Colonic mucosa (tissue), 4 donors: ENCODE results near the gene FNDC3B. TPM values are rescaled to one million over a fixed set of nuclear protein-coding genes. Genes with fewer than 3 reads are reported as not detected.

Experiments
- DNase-seq: peaks from one replicate; pipeline ENCODE4 v3.0.0-alpha.2; 2020
- H3K27ac ChIP-seq: fragments of 200-600 bp; one replicate; pipeline ENCODE4 v1.8.0; 2021
- H3K27me3 ChIP-seq: fragments of 200-600 bp; one replicate; pipeline ENCODE4 v1.8.0; 2021
- H3K36me3 ChIP-seq: fragments of 200-600 bp; one replicate; pipeline ENCODE4 v1.8.0; 2021
- H3K4me1 ChIP-seq: fragments of 200-600 bp; one replicate; pipeline ENCODE4 v1.8.0; 2021; ENCODE audit warnings: mild to moderate bottlenecking
- H3K4me3 ChIP-seq: fragments of 200-600 bp; one replicate; pipeline ENCODE4 v1.8.0; 2021
- H3K9ac ChIP-seq, 2 donors: one replicate each; pipeline ENCODE4 v1.7.0; 2013; ENCODE audit warnings: control low read depth in 2 of 2, low read depth in 2 of 2, low read length in 2 of 2
- H3K9me3 ChIP-seq: fragments of 200-600 bp; one replicate; pipeline ENCODE4 v1.8.0; 2021
- intact Hi-C: fragments of 100-400 bp; cut with DNase I; formaldehyde crosslinking; loops from one replicate; pipeline ENCODE4 v1.14.1; 2022
- total RNA-seq, 2 donors: library from RNA; stranded (reverse); fragmentation: NEBNext Ultra II Directional in 1 of 2; extraction: Animal tissue kit (Norgen Biotek cat#: 25700) in 1 of 2; gene quantifications; one replicate each; pipeline ENCODE4 v1.2.1, GENCODE V29; 2021
- TF ChIP-seq, protein P1 (sequence below): fragments of 200-600 bp; IDR thresholded peaks from one replicate; pipeline ENCODE4 v1.8.0; 2022; ENCODE audit warnings: antibody characterized with exemption, mild to moderate bottlenecking
- donor health status: healthy.
- donor health status: DM: no; HTN: no; CAD: no.
- donor health status: DM: no; HTN: no; CAD: no.

FNDC3B gene
- total RNA-seq, 2 donors from 2014 or later: 66.7 to 142 TPM

DNA sequence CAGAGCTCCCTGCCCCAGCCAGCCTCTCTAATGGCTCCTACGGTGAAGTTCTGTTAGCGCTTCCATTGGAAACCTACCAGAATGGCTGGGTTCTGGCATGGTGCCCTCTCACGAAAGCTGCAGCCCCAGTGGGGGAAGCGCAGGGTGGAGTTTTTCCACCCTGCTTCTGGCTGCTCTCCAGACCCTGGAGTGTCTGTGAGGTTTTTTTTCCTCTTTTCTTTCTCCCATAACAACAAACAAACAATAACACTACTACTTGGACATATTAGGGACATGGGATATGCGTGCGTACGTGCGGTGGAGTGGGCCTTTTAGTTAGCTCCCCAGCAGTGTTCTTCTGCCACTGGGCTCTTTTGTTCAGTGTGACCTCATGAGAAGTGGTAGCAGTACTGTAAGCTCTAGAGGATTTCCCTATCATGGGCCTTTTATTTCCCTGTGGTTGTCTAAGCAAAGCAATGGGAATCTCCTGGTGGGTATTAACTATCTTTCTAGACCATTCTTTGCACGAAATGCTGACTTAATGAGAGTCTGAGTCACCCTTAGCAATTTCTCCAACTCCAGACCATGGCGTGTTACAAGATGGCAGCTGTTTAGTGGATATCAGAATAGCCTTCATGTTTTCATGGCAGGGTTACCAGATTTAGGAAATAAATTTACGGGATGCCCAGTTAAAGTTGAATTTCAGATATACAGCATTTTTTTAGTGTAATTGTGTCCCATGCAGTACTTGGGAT, 161.9 kb downstream of the FNDC3B start:
- H3K9ac ChIP-seq: peak overlapping the region in 1 of 2 donors; percentile 34
- H3K27ac ChIP-seq: peak overlapping the region; percentile 16

DNA sequence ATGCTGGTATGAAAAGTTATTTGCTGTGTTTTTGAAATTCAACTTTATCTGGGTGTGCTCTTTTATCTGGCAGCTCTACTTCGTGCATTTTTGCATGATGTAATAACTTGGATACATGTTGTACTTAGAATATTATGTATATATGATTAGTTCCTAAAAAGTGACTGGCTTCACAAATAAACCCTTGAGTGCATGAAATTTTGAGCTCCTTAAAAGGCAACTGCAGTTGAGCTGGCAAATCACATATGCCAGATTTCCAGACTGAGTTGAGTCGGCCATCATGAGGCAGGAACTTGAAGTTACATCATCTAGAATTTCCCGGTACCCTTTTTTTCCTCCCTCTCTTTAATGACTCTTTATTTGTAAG, 162.5 kb downstream of the FNDC3B start:
- no peak overlapping the region for H3K4me3 ChIP-seq
- peak overlapping the region; percentile 8 for H3K27ac ChIP-seq
- no peak for DNase-seq
- no peaks in the 10 kb centered on the region for H3K36me3 ChIP-seq
- TF ChIP-seq, protein P1, sequence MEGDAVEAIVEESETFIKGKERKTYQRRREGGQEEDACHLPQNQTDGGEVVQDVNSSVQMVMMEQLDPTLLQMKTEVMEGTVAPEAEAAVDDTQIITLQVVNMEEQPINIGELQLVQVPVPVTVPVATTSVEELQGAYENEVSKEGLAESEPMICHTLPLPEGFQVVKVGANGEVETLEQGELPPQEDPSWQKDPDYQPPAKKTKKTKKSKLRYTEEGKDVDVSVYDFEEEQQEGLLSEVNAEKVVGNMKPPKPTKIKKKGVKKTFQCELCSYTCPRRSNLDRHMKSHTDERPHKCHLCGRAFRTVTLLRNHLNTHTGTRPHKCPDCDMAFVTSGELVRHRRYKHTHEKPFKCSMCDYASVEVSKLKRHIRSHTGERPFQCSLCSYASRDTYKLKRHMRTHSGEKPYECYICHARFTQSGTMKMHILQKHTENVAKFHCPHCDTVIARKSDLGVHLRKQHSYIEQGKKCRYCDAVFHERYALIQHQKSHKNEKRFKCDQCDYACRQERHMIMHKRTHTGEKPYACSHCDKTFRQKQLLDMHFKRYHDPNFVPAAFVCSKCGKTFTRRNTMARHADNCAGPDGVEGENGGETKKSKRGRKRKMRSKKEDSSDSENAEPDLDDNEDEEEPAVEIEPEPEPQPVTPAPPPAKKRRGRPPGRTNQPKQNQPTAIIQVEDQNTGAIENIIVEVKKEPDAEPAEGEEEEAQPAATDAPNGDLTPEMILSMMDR: no peak
- no peaks in the 10 kb centered on the region for H3K27me3 ChIP-seq
- no peaks in the 10 kb centered on the region for H3K9me3 ChIP-seq
- intact Hi-C loops: no loop called here
- peaks cover 4% of the 10 kb centered on the region for H3K4me1 ChIP-seq
- no peak overlapping the region for H3K9ac ChIP-seq

More for the DNA sequence above, 161.9 kb downstream of the FNDC3B start:
- TF ChIP-seq, protein P1: no peak
- DNase-seq: peak; percentile 73
- Histone ChIP-seq H3K36me3 (no peaks in the 10 kb centered on the region), H3K9me3 (no peaks in the 10 kb centered on the region), H3K27me3 (no peaks in the 10 kb centered on the region), H3K4me1 (peaks cover 4% of the 10 kb centered on the region), H3K4me3 (no peak overlapping the region)
- intact Hi-C loops: no loop called here

DNA sequence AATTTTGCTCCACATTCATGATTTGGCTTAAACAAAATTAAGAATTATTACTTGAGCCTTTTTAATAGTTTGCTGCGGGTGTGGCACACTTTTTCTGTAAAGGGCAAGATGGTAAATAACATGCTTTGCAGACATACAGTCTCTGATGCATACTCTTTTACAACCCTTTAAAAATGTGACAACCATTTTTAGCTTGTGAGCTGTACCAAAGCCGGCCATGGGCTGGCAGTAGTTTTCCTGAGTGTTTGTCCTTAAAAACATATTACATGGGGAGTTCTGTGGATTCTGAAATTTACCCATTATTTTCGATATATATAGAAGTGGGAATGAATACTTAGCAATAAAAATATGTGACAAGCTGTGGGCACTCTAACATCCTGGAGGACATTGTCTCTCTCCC, 163.4 kb downstream of the FNDC3B start:
- Histone ChIP-seq H3K27ac (no peak overlapping the region), H3K4me1 (peaks cover 4% of the 10 kb centered on the region), H3K36me3 (no peaks in the 10 kb centered on the region), H3K27me3 (no peaks in the 10 kb centered on the region), H3K9me3 (no peaks in the 10 kb centered on the region), H3K4me3 (no peak overlapping the region), H3K9ac (no peak overlapping the region)
- intact Hi-C loops: no loop called here
- TF ChIP-seq, protein P1: no peak
- DNase-seq: no peak

DNA sequence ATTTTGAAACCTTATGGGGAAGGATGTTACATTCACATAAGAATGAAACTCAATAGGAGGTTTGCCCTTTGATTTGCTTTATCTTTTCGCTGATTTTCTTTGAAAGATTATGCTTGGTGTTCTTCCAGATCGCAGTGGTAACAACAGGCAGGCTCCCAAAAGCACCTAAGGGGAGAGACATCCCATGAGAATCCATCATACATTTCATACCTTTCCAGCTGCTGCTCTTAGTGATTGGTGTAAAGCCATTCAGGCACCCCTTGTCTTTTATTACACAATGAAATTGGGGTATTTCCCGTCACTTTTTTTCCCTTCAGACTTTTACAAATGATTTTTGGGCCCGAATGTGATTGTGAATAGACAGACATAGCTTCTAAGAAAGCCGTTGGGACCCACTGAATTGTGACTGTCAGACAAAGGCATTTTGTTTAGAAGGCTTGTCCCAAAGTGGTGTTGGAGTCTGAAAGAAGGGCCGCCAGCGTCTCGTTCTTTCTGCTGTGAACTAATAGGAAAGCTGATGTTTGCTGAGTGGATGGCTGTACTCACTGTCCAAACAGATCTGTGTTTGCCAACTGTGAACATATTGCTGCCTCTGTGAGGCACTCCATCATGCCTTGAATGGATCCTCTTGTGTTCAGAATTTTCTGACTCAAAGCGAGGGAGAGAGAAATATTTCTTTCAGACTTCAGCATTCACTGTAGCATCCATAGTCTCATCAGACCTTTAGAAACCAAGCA, 164.3 kb downstream of the FNDC3B start:
- intact Hi-C loops: no loop called here
- peak; percentile 55 for DNase-seq
- H3K4me1 ChIP-seq: peaks cover 4% of the 10 kb centered on the region
- H3K4me3 ChIP-seq: no peak overlapping the region
- H3K9ac ChIP-seq: peak overlapping the region in 1 of 2 donors; percentile 38
- no peaks in the 10 kb centered on the region for H3K9me3 ChIP-seq
- TF ChIP-seq, protein P1: no peak
- H3K36me3 ChIP-seq: no peaks in the 10 kb centered on the region
- H3K27ac ChIP-seq: peak overlapping the region; percentile 45
- no peaks in the 10 kb centered on the region for H3K27me3 ChIP-seq

DNA sequence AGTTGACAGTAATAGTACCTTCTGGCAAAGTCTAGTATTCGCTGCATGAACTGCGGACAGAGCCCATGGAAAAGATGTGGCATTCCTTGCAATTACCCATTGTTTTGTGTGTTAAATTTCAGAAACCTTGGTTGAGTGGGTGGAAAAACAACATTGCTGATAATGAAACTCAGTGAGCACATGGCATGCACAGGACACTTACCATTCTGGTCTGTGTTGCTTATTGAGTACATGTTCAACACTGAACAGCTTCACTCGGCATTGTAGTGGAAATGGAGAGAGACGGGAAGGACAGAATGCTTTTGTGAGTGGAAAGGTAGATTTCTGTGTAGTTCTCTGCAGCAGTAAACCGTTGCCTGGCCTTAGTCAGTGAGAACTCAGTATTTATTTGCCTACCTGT, 165.3 kb downstream of the FNDC3B start:
- Histone ChIP-seq H3K4me1 (peaks cover 4% of the 10 kb centered on the region), H3K36me3 (no peaks in the 10 kb centered on the region), H3K9me3 (no peaks in the 10 kb centered on the region), H3K27ac (no peak overlapping the region), H3K9ac (no peak overlapping the region), H3K27me3 (no peaks in the 10 kb centered on the region), H3K4me3 (no peak overlapping the region)
- TF ChIP-seq, protein P1: no peak
- DNase-seq: no peak
- intact Hi-C loops: no loop called here
